ENCODE results near the gene C21orf58.

DNA sequence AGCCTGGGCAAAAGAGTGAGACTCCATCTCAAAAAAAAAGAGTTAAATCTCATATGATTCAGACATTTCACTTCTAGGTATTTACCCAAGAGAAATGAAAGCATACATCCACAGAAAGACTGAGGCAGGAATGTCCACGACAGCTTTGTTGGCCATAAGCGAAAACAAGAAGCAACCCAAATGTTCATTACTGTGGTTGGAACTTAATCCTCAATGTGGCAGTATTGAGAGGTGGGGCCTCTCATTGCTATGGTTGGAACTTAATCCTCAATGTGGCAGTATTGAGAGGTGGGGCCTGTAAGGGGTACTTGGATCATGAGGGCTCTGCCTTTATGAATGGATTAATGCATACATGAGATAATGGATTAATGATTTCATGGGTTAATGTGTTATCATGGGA, 15.2 kb downstream of the C21orf58 start:
- TF ChIP-seq CTCF (IDR thresholded peaks at IDR 0.05) = no peak
- TF ChIP-seq ELF4 (CRISPR knock-in tag; IDR thresholded peaks at IDR 0.05; ENCODE audit: low read depth) = no peak
- TF ChIP-seq, protein P1, sequence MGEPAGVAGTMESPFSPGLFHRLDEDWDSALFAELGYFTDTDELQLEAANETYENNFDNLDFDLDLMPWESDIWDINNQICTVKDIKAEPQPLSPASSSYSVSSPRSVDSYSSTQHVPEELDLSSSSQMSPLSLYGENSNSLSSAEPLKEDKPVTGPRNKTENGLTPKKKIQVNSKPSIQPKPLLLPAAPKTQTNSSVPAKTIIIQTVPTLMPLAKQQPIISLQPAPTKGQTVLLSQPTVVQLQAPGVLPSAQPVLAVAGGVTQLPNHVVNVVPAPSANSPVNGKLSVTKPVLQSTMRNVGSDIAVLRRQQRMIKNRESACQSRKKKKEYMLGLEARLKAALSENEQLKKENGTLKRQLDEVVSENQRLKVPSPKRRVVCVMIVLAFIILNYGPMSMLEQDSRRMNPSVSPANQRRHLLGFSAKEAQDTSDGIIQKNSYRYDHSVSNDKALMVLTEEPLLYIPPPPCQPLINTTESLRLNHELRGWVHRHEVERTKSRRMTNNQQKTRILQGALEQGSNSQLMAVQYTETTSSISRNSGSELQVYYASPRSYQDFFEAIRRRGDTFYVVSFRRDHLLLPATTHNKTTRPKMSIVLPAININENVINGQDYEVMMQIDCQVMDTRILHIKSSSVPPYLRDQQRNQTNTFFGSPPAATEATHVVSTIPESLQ (CRISPR knock-in tag; IDR thresholded peaks at IDR 0.05) = no peak
- TF ChIP-seq ZNF416 (CRISPR knock-in tag; IDR thresholded peaks at IDR 0.05) = no peak
- TF ChIP-seq ZNF232 (CRISPR knock-in tag; IDR thresholded peaks at IDR 0.05) = no peak
- TF ChIP-seq FOXP4 (CRISPR knock-in tag; IDR thresholded peaks at IDR 0.05) = no peak
- TF ChIP-seq TEAD4 (CRISPR knock-in tag; IDR thresholded peaks at IDR 0.05) = no peak
- no peak for TF ChIP-seq CBFB (CRISPR knock-in tag; IDR thresholded peaks at IDR 0.05; ENCODE audit: low read depth)
- no peak for TF ChIP-seq NFATC4 (CRISPR knock-in tag; IDR thresholded peaks at IDR 0.05)
- TF ChIP-seq ZSCAN18 (CRISPR knock-in tag; IDR thresholded peaks at IDR 0.05) = no peak
- no peak for TF ChIP-seq CREM (CRISPR knock-in tag; IDR thresholded peaks at IDR 0.05)
- TF ChIP-seq SMAD4 (CRISPR knock-in tag; IDR thresholded peaks at IDR 0.05) = no peak
